ENCODE data around the gene SKI. TPM values are rescaled to one million over a fixed set of nuclear protein-coding genes. Genes with fewer than 3 reads are reported as not detected.
A peak's percentile ranks its signal among the peaks of the same experiment; 100 is the strongest.

The SKI gene
- total and polyA plus RNA-seq, 8 donors, result 55.8 to 89.0 (median 73.9) TPM

GRCh38 chr1:2233468-2233867 lies 5.3 kb downstream of the SKI start:
- Histone ChIP-seq H3K36me3 (no peaks in the 10 kb centered on the region), H3K4me3 (peak overlapping the region in 1 of 2 donors; percentile 93), H3K4me1 (peaks cover 66 to 90% of the 10 kb centered on the region in 2 donors), H3K9me3 (no peaks in the 10 kb centered on the region), H3K27me3 (no peaks in the 10 kb centered on the region), H3K27ac (peak overlapping the region; percentile 89 to 93)
- intact Hi-C loops (cut with DNase I), result loop anchor here in 1 of 2 donors (10.0 kb wide), 1 partner anchor 81 kb away; no protein-coding TSS in a partner anchor
- no peak for ATAC-seq
- no peak for DNase-seq
- no peak for TF ChIP-seq CTCF (IDR thresholded peaks at IDR 0.05)

GRCh38 chr1:2233997-2234761 lies 6.1 kb downstream of the SKI start:
- Histone ChIP-seq H3K9me3 (no peaks in the 10 kb centered on the region), H3K27ac (peak overlapping the region; percentile 89 to 93), H3K36me3 (no peaks in the 10 kb centered on the region), H3K4me3 (peak overlapping the region; percentile 8 to 93), H3K27me3 (no peaks in the 10 kb centered on the region), H3K4me1 (peaks cover 74 to 98% of the 10 kb centered on the region in 2 donors)
- peak; percentile 82 to 99 (median 92) for DNase-seq
- peak; percentile 67 for ATAC-seq
- intact Hi-C loops (cut with DNase I), result loop anchor here in 1 of 2 donors (10.0 kb wide), 1 partner anchor 81 kb away; no protein-coding TSS in a partner anchor
- no peak for TF ChIP-seq CTCF (IDR thresholded peaks at IDR 0.05)

GRCh38 chr1:2234762-2235113 lies 6.6 kb downstream of the SKI start:
- Histone ChIP-seq H3K27me3 (no peaks in the 10 kb centered on the region), H3K4me3 (peak overlapping the region in 1 of 2 donors; percentile 93), H3K4me1 (peaks cover 79 to 100% of the 10 kb centered on the region in 2 donors), H3K9me3 (no peaks in the 10 kb centered on the region), H3K27ac (peak overlapping the region; percentile 89 to 93), H3K36me3 (no peaks in the 10 kb centered on the region)
- ATAC-seq (peak; percentile 14), DNase-seq (no peak)
- intact Hi-C loops (cut with DNase I), result loop anchor here in 1 of 2 donors (10.0 kb wide), 1 partner anchor 80 kb away; no protein-coding TSS in a partner anchor
- TF ChIP-seq CTCF (IDR thresholded peaks at IDR 0.05), result no peak

DNA sequence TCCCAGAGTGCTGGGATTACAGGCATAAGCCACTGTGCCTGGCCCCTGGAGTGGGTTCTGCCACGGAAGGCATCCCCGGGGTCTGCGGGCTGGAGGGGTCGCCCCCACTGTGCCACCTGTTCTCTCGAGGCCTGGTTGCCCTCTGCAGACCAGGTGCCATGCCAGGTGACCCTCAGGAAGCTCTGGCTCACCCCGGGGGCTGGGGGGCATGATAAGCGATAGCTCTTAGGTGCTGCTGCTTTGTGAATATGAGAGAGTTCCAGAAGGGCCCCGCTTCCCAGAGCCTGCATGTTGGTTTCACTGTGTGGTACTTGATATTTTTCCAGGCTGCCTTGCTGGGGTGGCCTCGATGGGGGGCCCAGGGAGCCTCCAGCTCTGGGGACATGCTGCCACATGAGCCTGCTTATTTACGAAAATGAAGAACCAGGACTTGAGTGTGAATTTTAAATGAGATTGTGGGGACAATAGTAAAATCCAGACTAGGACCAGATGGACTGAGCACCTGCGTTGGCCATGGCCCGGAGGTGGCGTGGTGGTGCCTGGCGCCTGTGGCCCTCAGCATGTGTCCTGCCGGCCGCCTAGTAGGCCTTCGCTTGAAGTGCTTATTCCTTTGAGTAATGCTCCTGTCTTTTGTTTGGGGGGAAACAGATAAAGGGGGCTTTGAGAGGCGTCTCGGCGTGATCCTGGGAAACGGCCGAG lies 7.3 kb downstream of the SKI start:
- DNase-seq (no peak), ATAC-seq (no peak)
- H3K27me3 ChIP-seq, result no peaks in the 10 kb centered on the region
- no peak for TF ChIP-seq CTCF (IDR thresholded peaks at IDR 0.05)
- peak overlapping the region; percentile 89 to 93 for H3K27ac ChIP-seq
- no peaks in the 10 kb centered on the region for H3K9me3 ChIP-seq
- peaks cover 86 to 100% of the 10 kb centered on the region in 2 donors for H3K4me1 ChIP-seq
- no peaks in the 10 kb centered on the region for H3K36me3 ChIP-seq
- intact Hi-C loops (cut with DNase I), result loop anchor here in 1 of 2 donors (10.0 kb wide), 1 partner anchor 79 kb away; no protein-coding TSS in a partner anchor
- peak overlapping the region in 1 of 2 donors; percentile 93 for H3K4me3 ChIP-seq
